ENCODE results near the gene SLIT1.

DNA sequence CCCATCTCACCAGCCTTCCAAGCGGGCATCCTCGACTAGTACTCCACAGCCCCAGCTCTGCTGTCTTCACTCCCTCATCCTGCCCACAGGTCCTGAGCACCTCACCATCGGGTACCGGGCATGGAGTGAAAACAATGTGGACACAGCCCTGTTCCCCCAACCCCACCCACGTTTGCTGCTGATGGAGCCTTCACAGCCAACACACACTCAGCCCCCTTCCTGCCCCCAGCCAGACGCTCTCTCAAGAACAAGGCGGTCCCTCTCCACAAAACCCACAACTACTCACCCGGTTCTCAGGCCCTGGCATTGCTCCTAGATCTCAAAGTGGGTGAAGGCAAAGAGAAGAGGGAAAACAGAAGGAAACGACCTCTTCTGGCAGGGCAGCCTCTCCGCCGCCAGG, 56.1 kb downstream of the SLIT1 start:
- TF ChIP-seq, protein P1, sequence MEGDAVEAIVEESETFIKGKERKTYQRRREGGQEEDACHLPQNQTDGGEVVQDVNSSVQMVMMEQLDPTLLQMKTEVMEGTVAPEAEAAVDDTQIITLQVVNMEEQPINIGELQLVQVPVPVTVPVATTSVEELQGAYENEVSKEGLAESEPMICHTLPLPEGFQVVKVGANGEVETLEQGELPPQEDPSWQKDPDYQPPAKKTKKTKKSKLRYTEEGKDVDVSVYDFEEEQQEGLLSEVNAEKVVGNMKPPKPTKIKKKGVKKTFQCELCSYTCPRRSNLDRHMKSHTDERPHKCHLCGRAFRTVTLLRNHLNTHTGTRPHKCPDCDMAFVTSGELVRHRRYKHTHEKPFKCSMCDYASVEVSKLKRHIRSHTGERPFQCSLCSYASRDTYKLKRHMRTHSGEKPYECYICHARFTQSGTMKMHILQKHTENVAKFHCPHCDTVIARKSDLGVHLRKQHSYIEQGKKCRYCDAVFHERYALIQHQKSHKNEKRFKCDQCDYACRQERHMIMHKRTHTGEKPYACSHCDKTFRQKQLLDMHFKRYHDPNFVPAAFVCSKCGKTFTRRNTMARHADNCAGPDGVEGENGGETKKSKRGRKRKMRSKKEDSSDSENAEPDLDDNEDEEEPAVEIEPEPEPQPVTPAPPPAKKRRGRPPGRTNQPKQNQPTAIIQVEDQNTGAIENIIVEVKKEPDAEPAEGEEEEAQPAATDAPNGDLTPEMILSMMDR (IDR thresholded peaks at IDR 0.05), result no peak
- TF ChIP-seq POLR2A (IDR thresholded peaks at IDR 0.05), result no peak

Measured in body of pancreas (tissue), 4 donors.